Calu3 (cell line): ENCODE results near the gene PICALM. TPM values are rescaled to one million over a fixed set of nuclear protein-coding genes. Genes with fewer than 3 reads are reported as not detected.

Experiments
- BruUV-seq: library from RNA; stranded (reverse); fragments of 400-500 nt; replicated peaks from 2 replicates; lab custom pipeline; 2021; lab: Mats Ljungman, UMichigan
- CTCF ChIA-PET: fragments of 300-600 bp; sonication (Branson Sonifier 250); formaldehyde crosslinking; loops from one replicate; lab custom pipeline; 2022; ENCODE audit warnings: antibody characterized with exemption; lab: Charles Lee
- DNase-seq: peaks from one replicate; pipeline ENCODE4 v3.0.0; 2022
- H3K27ac Mint-ChIP-seq: one replicate; pipeline ENCODE4 v1.8.0; 2022; ENCODE audit warnings: mixed read lengths; ENCODE audit not compliant: unreplicated experiment
- H3K27me3 Mint-ChIP-seq: one replicate; pipeline ENCODE4 v1.8.0; 2022; ENCODE audit warnings: mixed read lengths; ENCODE audit not compliant: unreplicated experiment
- H3K36me3 Mint-ChIP-seq: one replicate; pipeline ENCODE4 v1.8.0; 2022; ENCODE audit warnings: mild to moderate bottlenecking, moderate library complexity, mixed read lengths; ENCODE audit not compliant: insufficient read depth, unreplicated experiment
- H3K4me1 Mint-ChIP-seq: one replicate; pipeline ENCODE4 v1.8.0; 2022; ENCODE audit warnings: mild to moderate bottlenecking, low read depth, mixed read lengths; ENCODE audit not compliant: unreplicated experiment
- H3K4me3 Mint-ChIP-seq: one replicate; pipeline ENCODE4 v1.8.0; 2022; ENCODE audit warnings: mild to moderate bottlenecking, low read depth, moderate library complexity, mixed read lengths; ENCODE audit not compliant: unreplicated experiment
- H3K9me3 Mint-ChIP-seq: one replicate; pipeline ENCODE4 v1.8.0; 2022; ENCODE audit warnings: low read depth, mixed read lengths; ENCODE audit not compliant: unreplicated experiment
- CTCF ChIP-seq: fragments of 200-600 bp; IDR thresholded peaks from one replicate; pipeline ENCODE4 v1.8.0; 2022; ENCODE audit warnings: antibody characterized with exemption; ENCODE audit not compliant: unreplicated experiment
- intact Hi-C: fragments of 100-400 bp; cut with micrococcal nuclease; formaldehyde crosslinking; loops from one replicate; pipeline ENCODE4 v1.10.0; 2022; ENCODE audit not compliant: unreplicated experiment
- total RNA-seq: library from RNA; stranded (reverse); gene quantifications from 2 replicates; pipeline ENCODE4 v1.2.3, GENCODE V29; 2022

PICALM gene
- total RNA-seq, 1 experiment from 2014 or later: 124 TPM

- H3K36me3 Mint-ChIP-seq: peaks cover 14% of the 10 kb centered on the region
- no peak overlapping the region for H3K27ac Mint-ChIP-seq
- TF ChIP-seq CTCF: no peak
- no peak for DNase-seq
- no peaks in the 10 kb centered on the region for H3K27me3 Mint-ChIP-seq
- peaks cover 2% of the 10 kb centered on the region for H3K9me3 Mint-ChIP-seq
- BruUV-seq: no TSS peak
- CTCF ChIA-PET: no interaction called here
- H3K4me3 Mint-ChIP-seq: no peak overlapping the region
- intact Hi-C loops: no loop called here
- H3K4me1 Mint-ChIP-seq: peaks cover 42% of the 10 kb centered on the region
Observed at GRCh38 chr11:86056351-86056854, 12.5 kb downstream of the PICALM start.

- H3K36me3 Mint-ChIP-seq: peaks cover 14% of the 10 kb centered on the region
- no peak for DNase-seq
- peaks cover 2% of the 10 kb centered on the region for H3K9me3 Mint-ChIP-seq
- peak overlapping the region; percentile 23 for H3K27ac Mint-ChIP-seq
- peaks cover 29% of the 10 kb centered on the region for H3K4me1 Mint-ChIP-seq
- TF ChIP-seq CTCF: no peak
- H3K4me3 Mint-ChIP-seq: no peak overlapping the region
- CTCF ChIA-PET: no interaction called here
- H3K27me3 Mint-ChIP-seq: no peaks in the 10 kb centered on the region
- BruUV-seq: no TSS peak
- intact Hi-C loops: no loop called here
Observed at GRCh38 chr11:86052693-86053641, 15.9 kb downstream of the PICALM start.

GRCh38 chr11:86050196-86050709 is 18.6 kb downstream of the PICALM start:
- H3K36me3 Mint-ChIP-seq: peaks cover 22% of the 10 kb centered on the region
- CTCF ChIA-PET: no interaction called here
- no peak overlapping the region for H3K27ac Mint-ChIP-seq
- H3K9me3 Mint-ChIP-seq: peaks cover 2% of the 10 kb centered on the region
- H3K4me1 Mint-ChIP-seq: peaks cover 40% of the 10 kb centered on the region
- H3K27me3 Mint-ChIP-seq: no peaks in the 10 kb centered on the region
- TF ChIP-seq CTCF: no peak
- DNase-seq: no peak
- intact Hi-C loops: no loop called here
- no TSS peak for BruUV-seq
- no peak overlapping the region for H3K4me3 Mint-ChIP-seq

GRCh38 chr11:86047275-86047991 is 21.5 kb downstream of the PICALM start:
- H3K36me3 Mint-ChIP-seq: peaks cover 13% of the 10 kb centered on the region
- BruUV-seq: TSS peak; percentile 10
- DNase-seq: no peak
- H3K27me3 Mint-ChIP-seq: no peaks in the 10 kb centered on the region
- intact Hi-C loops: loop anchor here (2.0 to 5.0 kb wide), 2 partner anchors 21 to 70 kb away; partner anchors contain the start of gene PICALM
- TF ChIP-seq CTCF: no peak
- CTCF ChIA-PET: no interaction called here
- H3K27ac Mint-ChIP-seq: peak overlapping the region; percentile 48
- peak overlapping the region; percentile 49 for H3K4me3 Mint-ChIP-seq
- H3K9me3 Mint-ChIP-seq: peaks cover 2% of the 10 kb centered on the region
- peaks cover 39% of the 10 kb centered on the region for H3K4me1 Mint-ChIP-seq
